ENCODE measurements around the gene PDF.

DNA sequence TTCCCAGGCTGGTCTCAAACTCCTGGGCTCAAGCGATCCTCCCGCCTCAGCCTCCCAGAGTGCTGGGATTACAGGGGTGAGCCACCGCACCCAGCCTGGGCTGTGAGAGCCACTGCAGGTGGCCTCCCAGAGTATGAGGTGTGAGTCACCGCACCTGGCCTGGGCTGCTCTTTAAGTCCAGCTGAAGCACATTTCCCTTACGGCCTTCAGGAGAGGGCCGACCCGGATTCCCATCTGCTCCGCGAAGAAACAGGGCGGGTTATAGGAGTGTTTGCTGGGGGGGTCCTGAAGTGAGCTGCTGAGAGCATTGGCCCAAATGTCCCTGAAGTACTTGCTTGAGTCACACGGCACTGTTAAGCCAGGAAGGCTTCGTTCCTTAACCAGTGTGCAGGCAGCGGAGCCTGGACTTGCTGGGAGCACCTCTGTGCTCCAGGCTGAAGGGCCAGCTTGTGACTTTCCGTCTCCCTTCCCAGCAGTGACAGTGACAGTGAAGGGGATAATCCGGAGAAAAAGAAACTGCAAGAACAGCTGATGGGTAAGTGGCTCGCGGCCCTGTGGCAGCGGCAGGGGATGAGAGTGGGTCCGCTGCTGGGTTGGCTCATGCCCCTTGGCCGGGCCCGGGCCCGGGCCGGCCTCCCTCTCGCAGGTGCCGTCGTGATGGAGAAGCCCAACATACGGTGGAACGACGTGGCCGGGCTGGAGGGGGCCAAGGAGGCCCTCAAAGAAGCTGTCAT is 12.0 kb downstream of the PDF start:
- TF ChIP-seq, protein P1, sequence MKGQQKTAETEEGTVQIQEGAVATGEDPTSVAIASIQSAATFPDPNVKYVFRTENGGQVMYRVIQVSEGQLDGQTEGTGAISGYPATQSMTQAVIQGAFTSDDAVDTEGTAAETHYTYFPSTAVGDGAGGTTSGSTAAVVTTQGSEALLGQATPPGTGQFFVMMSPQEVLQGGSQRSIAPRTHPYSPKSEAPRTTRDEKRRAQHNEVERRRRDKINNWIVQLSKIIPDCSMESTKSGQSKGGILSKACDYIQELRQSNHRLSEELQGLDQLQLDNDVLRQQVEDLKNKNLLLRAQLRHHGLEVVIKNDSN (IDR thresholded peaks at IDR 0.05): no peak
- TF ChIP-seq CREB1 (IDR thresholded peaks at IDR 0.05; ENCODE audit: low read depth): no peak
- no peak for TF ChIP-seq CEBPB (IDR thresholded peaks at IDR 0.05)
- TF ChIP-seq NFIC (IDR thresholded peaks at IDR 0.05): no peak
- no peak for TF ChIP-seq RAD21 (IDR thresholded peaks at IDR 0.05; ENCODE audit: low read depth)
- no peak for TF ChIP-seq TAF1 (IDR thresholded peaks at IDR 0.05; ENCODE audit: low read depth)
- TF ChIP-seq TCF12 (IDR thresholded peaks at IDR 0.05; ENCODE audit: low read depth): no peak
- TF ChIP-seq EP300 (IDR thresholded peaks at IDR 0.05; ENCODE audit: borderline replicate concordance): no peak
- TF ChIP-seq TEAD4 (IDR thresholded peaks at IDR 0.05): no peak
- no peak for TF ChIP-seq FOXM1 (IDR thresholded peaks at IDR 0.05; ENCODE audit: borderline replicate concordance, low read depth)
- TF ChIP-seq, protein P2, sequence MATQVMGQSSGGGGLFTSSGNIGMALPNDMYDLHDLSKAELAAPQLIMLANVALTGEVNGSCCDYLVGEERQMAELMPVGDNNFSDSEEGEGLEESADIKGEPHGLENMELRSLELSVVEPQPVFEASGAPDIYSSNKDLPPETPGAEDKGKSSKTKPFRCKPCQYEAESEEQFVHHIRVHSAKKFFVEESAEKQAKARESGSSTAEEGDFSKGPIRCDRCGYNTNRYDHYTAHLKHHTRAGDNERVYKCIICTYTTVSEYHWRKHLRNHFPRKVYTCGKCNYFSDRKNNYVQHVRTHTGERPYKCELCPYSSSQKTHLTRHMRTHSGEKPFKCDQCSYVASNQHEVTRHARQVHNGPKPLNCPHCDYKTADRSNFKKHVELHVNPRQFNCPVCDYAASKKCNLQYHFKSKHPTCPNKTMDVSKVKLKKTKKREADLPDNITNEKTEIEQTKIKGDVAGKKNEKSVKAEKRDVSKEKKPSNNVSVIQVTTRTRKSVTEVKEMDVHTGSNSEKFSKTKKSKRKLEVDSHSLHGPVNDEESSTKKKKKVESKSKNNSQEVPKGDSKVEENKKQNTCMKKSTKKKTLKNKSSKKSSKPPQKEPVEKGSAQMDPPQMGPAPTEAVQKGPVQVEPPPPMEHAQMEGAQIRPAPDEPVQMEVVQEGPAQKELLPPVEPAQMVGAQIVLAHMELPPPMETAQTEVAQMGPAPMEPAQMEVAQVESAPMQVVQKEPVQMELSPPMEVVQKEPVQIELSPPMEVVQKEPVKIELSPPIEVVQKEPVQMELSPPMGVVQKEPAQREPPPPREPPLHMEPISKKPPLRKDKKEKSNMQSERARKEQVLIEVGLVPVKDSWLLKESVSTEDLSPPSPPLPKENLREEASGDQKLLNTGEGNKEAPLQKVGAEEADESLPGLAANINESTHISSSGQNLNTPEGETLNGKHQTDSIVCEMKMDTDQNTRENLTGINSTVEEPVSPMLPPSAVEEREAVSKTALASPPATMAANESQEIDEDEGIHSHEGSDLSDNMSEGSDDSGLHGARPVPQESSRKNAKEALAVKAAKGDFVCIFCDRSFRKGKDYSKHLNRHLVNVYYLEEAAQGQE (IDR thresholded peaks at IDR 0.05; ENCODE audit: low read depth): no peak
- TF ChIP-seq, protein P3, sequence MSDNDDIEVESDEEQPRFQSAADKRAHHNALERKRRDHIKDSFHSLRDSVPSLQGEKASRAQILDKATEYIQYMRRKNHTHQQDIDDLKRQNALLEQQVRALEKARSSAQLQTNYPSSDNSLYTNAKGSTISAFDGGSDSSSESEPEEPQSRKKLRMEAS (IDR thresholded peaks at IDR 0.05): no peak

Measured in Ishikawa (cell line).